LNCaP clone FGC (cell line): Measurements from ENCODE around the gene HLCS.

ENCODE experiments used
- DNase-seq: peaks from one replicate; pipeline ENCODE4 v3.0.0-alpha.2; 2011; ENCODE audit warnings: low read depth
- H3K4me3 ChIP-seq: 2 replicates; pipeline ENCODE4 v1.5.1; 2011; ENCODE audit warnings: mild to moderate bottlenecking, low read depth, low read length, control low read depth
- TF ChIP-seq, protein P1 (sequence below): IDR thresholded peaks from 2 replicates; pipeline ENCODE4 v1.5.1; 2012; ENCODE audit warnings: mild to moderate bottlenecking; ENCODE audit not compliant: control insufficient read depth, insufficient read depth; ENCODE audit errors: extremely low read depth

The HLCS gene

DNA sequence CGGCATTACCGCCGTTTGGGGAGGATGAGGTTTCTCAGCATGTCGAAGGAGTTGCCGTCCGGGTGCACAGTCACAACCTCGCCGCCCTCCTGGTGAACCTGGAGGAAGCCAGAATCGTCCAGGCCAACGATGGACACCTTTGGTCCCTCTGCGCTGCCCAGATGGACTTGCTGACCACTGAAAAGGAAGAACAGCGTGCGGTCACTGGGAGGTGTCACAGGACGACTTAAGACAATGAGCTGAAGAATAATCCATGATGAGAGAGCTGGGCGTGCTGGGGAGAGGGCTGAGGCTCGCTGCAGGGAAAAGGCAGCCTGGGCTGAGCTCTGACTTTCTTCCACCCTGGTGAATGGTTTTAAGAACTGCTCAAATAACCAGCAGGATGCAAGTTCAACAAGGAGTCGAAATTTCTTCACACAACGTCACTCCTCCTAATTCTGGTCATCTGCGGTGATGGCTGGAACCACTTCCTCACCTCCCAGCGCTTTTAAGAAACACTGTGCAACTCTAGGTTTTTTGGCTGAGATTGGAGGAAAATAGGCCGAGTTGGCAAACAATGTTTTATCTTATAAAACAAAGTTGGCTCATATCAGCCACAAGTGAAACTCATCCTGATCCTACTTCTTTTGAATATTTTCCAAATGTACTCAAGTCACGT lies 212.1 kb downstream of the HLCS start:
- TF ChIP-seq, protein P1, sequence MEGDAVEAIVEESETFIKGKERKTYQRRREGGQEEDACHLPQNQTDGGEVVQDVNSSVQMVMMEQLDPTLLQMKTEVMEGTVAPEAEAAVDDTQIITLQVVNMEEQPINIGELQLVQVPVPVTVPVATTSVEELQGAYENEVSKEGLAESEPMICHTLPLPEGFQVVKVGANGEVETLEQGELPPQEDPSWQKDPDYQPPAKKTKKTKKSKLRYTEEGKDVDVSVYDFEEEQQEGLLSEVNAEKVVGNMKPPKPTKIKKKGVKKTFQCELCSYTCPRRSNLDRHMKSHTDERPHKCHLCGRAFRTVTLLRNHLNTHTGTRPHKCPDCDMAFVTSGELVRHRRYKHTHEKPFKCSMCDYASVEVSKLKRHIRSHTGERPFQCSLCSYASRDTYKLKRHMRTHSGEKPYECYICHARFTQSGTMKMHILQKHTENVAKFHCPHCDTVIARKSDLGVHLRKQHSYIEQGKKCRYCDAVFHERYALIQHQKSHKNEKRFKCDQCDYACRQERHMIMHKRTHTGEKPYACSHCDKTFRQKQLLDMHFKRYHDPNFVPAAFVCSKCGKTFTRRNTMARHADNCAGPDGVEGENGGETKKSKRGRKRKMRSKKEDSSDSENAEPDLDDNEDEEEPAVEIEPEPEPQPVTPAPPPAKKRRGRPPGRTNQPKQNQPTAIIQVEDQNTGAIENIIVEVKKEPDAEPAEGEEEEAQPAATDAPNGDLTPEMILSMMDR = no peak
- DNase-seq = no peak
- H3K4me3 ChIP-seq = no peak overlapping the region

DNA sequence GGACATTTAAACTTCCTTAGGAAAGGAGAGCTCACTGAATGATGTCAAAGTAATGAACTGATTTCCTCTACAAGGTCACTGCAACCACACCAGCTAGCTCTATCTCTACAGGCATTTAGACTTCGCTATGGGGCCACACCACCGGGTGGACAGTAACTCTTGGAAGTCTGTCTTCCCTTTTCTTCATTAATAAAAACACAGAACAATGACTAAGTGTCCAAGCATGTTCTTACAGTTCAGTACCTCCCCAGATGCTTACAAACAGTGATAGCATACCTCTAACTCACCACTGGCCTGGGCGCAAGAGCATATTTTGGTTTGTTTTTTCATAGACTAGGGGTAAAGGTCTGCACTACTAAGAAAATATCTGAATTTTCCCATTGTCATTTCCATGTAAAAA lies 212.9 kb downstream of the HLCS start:
- no peak for DNase-seq

DNA sequence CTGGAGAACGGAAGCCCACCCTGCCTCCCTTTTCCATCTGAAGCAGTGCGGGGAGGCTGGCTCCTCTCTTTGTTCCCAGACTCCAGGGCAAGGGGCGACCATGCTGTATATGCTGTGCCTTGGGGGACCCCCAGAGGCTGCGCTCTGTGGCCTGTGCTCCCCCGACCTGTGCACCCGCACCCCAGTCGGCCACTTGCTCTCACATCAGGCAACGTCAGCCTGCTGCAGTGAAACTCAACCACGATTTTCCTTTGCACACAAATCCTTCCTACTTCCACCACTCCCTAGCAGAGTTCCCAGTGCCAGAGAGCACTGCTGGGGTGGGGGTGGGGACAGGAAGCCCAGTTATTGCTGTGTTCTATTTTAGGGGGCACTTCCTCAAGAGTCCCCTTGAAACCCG lies 215.1 kb downstream of the HLCS start:
- no peak overlapping the region for H3K4me3 ChIP-seq
- TF ChIP-seq, protein P1 = no peak
- no peak for DNase-seq

More for the DNA sequence above, 212.9 kb downstream of the HLCS start:
- no peak overlapping the region for H3K4me3 ChIP-seq
- TF ChIP-seq, protein P1 = no peak

DNA sequence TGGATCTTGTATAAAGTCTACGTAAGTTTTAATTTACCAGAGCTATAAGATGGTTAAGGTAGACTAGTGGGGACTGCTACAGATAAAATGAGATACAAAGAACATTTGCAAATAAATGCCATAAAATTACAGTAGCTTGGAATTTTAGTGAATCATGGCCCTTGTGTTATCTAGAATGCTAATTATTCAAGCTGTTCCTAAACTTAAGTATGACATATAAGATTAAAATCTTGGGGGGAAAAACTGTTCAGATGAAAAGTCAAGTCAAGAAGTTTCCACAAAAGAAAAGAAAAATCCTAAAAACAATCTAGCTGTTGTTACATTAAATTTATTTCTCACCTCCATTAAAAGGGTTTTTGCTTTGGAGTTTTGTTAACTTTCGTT lies 215.9 kb downstream of the HLCS start:
- H3K4me3 ChIP-seq = no peak overlapping the region
- TF ChIP-seq, protein P1 = no peak
- DNase-seq = no peak

DNA sequence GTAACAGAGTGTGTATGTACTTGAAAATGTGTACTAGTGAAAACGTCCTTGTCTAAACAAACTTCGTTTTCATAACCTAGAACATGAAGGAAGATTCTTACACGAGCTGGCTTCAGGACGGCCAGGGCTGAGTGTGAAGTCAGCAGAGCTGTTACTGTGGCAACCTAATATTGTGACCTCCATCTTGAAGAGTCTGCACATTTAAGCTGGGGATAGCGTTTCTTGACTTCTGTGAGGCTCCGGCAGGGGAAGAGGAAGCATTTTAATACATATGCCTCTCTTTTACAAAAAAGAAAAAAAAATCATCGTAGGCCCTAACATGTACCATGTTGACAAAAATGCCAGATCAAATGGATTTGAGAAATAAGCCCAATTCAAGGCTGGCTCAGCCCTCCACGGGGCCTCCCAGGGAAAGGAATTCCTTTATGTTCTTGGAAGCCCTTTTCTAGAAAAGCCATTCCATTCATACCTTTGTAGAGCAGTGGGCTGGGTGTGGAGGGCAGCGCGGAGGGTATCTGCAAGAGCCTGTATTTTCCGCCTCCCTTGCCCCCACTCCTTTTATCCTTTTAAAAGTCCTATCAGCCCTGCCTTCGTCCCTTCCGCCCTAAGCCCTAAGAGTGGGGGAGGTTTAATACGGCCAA lies 216.4 kb downstream of the HLCS start:
- TF ChIP-seq, protein P1 = no peak
- DNase-seq = no peak
- H3K4me3 ChIP-seq = no peak overlapping the region

DNA sequence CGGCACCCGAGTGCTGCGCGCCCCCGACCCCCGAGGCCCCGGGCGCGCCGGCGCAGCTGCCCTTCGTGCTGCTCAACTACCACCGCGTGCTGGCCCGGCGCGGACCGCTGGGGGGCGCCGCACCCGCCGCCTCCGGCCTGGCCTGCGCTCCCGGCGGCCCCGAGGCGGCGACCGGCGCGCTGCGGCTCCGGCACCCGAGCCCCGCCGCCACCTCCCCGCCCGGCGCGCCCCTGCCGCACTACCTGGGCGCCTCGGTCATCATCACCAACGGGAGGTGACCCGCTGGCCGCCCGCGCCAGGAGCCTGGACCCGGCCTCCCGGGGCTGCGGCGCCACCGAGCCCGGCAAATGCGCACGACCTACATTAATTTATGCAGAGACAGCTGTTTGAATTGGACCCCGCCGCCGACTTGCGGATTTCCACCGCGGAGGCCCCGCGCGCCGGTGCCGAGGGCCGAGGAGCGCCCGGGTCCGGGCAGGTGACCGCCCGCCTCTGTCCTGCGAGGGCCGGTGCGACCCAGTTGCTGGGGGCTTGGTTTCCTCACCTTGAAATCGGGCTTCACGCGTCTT lies 218.6 kb downstream of the HLCS start:
- no peak for DNase-seq
- H3K4me3 ChIP-seq = no peak overlapping the region
- TF ChIP-seq, protein P1 = no peak
